Gastrocnemius medialis (tissue), 4 donors: ENCODE results near the gene YLPM1.

Experiments used
- CTCF ChIP-seq, 5 experiments: fragments of 450-650 bp in 3 of 5; fragments of 200-600 bp in 2 of 5; sonication (generic) in 2 of 5; IDR thresholded peaks in 4 of 5; conservative IDR thresholded peaks in 1 of 5; 1 replicate in 4 of 5; 2 replicates in 1 of 5; pipeline ENCODE4 v1.5.1; 2016 to 2019; ENCODE audit warnings: antibody characterized with exemption in 5 of 5, mild to moderate bottlenecking in 3 of 5, moderate library complexity in 3 of 5
- POLR2A ChIP-seq, 2 donors: fragments of 450-650 bp; IDR thresholded peaks; one replicate each; pipeline ENCODE4 v1.6.1; 2017; ENCODE audit warnings: antibody characterized with exemption in 2 of 2, mild to moderate bottlenecking in 2 of 2, moderate library complexity in 2 of 2

DNA sequence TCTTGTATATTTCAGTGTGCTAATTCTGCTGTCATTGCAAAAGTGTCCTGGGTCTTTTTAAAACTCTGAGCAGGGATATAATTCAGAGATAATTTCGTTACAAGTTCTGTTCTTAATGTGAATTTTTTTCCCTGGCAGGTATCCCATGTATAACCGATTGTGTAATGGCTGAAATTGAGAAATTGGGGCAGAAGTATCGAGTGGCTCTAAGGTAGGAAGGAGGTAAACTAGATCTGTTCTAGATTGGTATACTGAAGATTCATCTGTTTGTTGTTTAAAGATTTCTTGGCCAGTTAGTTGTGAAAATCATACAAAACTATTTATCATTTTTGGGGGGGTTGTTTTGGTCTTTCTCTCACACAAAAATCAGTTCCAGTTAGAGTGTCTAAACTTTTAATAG, 40.0 kb upstream of the YLPM1 start:
- no peak for TF ChIP-seq CTCF (IDR thresholded peaks at IDR 0.05 in 4 of 5, conservative IDR thresholded peaks at IDR 0.05 in 1 of 5)
- no peak for TF ChIP-seq POLR2A (IDR thresholded peaks at IDR 0.05)
